ENCODE data around the gene C1GALT1.

C1GALT1 gene

DNA sequence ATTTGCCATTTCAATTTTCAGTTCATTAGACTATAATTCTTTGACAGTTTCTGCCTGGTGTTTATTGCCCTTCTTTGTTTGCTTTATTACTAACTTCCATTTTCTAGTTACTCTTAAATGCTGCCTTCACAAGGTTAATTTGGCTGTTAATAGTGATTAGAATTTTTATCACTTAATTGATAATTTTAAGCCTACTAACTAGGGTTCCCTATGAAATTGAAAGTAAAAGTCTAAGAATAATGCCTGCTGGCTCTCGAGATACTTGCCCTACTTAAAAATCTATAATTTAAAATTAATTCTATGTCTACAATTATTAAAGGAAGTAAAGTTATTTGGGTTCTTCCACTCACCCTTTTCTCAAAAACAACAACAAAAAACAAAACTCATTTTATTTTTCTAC lies 65.3 kb downstream of the C1GALT1 start:
- H3K4me3 ChIP-seq (ENCODE audit: low read depth, low read length) = no peak overlapping the region
- in situ Hi-C loops (cut with HindIII; ENCODE audit: low sequenced_read_pairs) = no loop called here
- DNase-seq (ENCODE audit: low read depth) = no peak
- TF ChIP-seq, protein P1, sequence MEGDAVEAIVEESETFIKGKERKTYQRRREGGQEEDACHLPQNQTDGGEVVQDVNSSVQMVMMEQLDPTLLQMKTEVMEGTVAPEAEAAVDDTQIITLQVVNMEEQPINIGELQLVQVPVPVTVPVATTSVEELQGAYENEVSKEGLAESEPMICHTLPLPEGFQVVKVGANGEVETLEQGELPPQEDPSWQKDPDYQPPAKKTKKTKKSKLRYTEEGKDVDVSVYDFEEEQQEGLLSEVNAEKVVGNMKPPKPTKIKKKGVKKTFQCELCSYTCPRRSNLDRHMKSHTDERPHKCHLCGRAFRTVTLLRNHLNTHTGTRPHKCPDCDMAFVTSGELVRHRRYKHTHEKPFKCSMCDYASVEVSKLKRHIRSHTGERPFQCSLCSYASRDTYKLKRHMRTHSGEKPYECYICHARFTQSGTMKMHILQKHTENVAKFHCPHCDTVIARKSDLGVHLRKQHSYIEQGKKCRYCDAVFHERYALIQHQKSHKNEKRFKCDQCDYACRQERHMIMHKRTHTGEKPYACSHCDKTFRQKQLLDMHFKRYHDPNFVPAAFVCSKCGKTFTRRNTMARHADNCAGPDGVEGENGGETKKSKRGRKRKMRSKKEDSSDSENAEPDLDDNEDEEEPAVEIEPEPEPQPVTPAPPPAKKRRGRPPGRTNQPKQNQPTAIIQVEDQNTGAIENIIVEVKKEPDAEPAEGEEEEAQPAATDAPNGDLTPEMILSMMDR (IDR thresholded peaks at IDR 0.05; ENCODE audit: low read depth, low read length, missing control alignments) = no peak

DNA sequence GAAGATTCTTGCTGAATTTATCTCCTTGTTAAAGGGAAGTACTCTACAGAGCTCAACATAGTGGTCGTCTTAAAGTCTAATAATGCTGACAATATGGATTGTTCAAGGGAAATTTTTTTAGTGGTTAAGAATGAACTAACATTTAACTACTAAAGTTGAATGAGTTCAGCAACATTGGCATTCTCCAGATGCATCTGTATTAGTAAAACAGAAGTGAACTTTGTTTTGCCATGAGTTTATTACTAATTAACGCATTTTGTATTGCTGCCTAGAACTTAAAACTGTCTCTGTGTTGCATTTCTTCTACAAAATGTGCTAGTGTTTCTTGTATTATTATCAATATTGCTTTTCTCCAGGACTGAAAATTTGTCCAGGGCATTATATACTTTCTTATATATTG lies 67.5 kb downstream of the C1GALT1 start:
- TF ChIP-seq, protein P1 (IDR thresholded peaks at IDR 0.05; ENCODE audit: low read depth, low read length, missing control alignments) = no peak
- DNase-seq (ENCODE audit: low read depth) = no peak
- no peak overlapping the region for H3K4me3 ChIP-seq (ENCODE audit: low read depth, low read length)
- in situ Hi-C loops (cut with HindIII; ENCODE audit: low sequenced_read_pairs) = no loop called here

DNA sequence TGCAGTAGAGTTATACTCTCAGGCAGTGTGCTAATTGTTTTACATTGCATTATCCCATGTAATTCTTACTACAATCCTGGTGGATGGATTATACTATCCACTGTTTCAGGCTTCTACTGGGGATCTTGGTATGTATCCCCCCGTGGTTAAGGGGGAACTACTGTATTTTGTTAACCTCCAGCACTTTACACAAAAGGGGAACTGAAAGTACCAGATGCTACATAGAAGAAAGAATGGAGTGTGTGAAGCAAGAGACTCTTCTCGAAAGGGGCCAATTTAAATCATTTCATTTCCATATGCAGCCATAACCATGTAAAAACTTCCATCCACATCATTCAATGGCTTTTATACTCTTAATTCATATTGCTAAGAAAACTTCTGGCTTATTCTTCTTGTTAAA lies 69.4 kb downstream of the C1GALT1 start:
- TF ChIP-seq, protein P1 (IDR thresholded peaks at IDR 0.05; ENCODE audit: low read depth, low read length, missing control alignments) = no peak
- in situ Hi-C loops (cut with HindIII; ENCODE audit: low sequenced_read_pairs) = no loop called here
- no peak for DNase-seq (ENCODE audit: low read depth)
- H3K4me3 ChIP-seq (ENCODE audit: low read depth, low read length) = no peak overlapping the region

DNA sequence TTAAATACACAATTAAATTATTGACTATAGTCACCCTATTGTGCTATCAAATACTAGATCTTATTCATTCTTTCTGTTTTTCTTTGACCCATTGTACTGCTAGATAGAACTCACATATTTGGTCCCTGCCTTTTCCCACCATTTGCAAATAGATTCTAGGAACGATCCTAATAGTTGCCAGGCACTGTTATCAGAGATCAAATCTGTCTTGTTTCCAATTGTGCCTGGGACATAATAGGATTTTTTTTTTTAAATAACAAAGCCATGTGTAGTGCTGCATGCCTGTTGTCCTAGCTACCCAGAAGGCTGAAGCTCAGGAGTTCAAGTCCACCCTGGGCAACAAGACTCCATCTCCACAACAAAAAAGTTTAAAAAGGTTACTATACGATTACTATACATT lies 72.0 kb downstream of the C1GALT1 start:
- in situ Hi-C loops (cut with HindIII; ENCODE audit: low sequenced_read_pairs) = no loop called here
- no peak for DNase-seq (ENCODE audit: low read depth)
- H3K4me3 ChIP-seq (ENCODE audit: low read depth, low read length) = no peak overlapping the region
- TF ChIP-seq, protein P1 (IDR thresholded peaks at IDR 0.05; ENCODE audit: low read depth, low read length, missing control alignments) = no peak

DNA sequence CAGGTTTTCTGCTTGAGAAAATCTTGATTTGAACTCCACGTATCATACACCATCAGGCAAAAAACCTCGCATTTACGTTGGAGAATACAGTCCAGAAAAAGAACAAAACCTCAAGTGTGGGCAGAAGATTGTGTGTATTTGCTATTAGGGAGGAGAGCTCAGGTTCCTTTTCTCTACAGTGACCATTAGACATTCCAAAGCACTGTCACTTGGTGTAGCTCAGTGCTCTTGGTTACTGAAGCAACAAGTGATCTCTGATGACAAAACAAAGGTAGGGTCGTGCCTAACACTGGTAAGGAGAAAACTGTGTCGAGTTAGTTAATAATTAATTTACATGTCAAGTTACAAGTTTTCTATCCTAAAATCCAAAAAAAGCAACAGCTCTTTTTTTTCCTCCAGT lies 72.6 kb downstream of the C1GALT1 start:
- in situ Hi-C loops (cut with HindIII; ENCODE audit: low sequenced_read_pairs) = no loop called here
- no peak overlapping the region for H3K4me3 ChIP-seq (ENCODE audit: low read depth, low read length)
- TF ChIP-seq, protein P1 (IDR thresholded peaks at IDR 0.05; ENCODE audit: low read depth, low read length, missing control alignments) = no peak
- DNase-seq (ENCODE audit: low read depth) = no peak

DNA sequence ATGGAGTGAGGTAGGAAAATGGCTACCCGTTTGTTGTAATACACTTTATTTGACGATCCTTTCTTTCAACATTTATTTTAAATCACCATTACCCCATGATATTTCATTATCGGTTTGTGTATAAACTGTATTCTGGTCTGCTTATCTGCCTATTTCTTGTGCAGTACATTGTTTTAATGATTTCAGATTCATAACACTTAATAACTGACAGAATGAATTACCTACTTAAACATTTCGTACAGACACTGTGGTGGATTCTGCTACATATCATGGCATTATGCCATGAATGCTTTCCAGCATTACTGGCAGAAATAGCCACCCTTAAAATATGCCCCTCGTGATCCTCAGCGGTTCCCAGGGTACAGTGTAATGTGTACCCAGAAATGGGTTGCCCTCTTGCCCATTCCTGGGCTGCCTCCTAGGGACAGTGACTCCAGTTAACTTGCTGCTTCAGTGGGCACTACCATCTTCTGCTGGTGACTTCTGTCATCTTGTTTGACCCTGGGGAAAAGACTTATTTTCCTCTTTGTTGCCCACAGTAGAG lies 74.5 kb downstream of the C1GALT1 start:
- TF ChIP-seq, protein P1 (IDR thresholded peaks at IDR 0.05; ENCODE audit: low read depth, low read length, missing control alignments) = no peak
- in situ Hi-C loops (cut with HindIII; ENCODE audit: low sequenced_read_pairs) = no loop called here
- DNase-seq (ENCODE audit: low read depth) = no peak
- no peak overlapping the region for H3K4me3 ChIP-seq (ENCODE audit: low read depth, low read length)
